Stimulated activated memory B cell treated with anti-CD40 and anti-IgM and Interleukin-4, amounts not matched to agents 10 μg/mL and 1 μg/mL and 100 μg/mL, for 72 hours (primary cell): ENCODE measurements around the gene LIN9.
"Not testable (repeated sequence)": the region's sequence is repeated elsewhere in the genome, so short reads cannot be mapped to it uniquely, and the experiment has no call there.

Experiments
- ATAC-seq: fragments of 150-1000 bp; cut with Tn5 transposase; 2 replicates; pipeline ENCODE4 v1.10.0; 2021
- H3K27ac Mint-ChIP-seq: one replicate; pipeline ENCODE4 v1.8.0; 2022; ENCODE audit warnings: mild to moderate bottlenecking, mixed read lengths
- H3K27me3 Mint-ChIP-seq: one replicate; pipeline ENCODE4 v1.8.0; 2022; ENCODE audit warnings: mixed read lengths
- H3K36me3 Mint-ChIP-seq: one replicate; pipeline ENCODE4 v1.8.0; 2022; ENCODE audit warnings: mixed read lengths
- H3K4me1 Mint-ChIP-seq: one replicate; pipeline ENCODE4 v1.8.0; 2022; ENCODE audit warnings: mixed read lengths
- H3K4me3 Mint-ChIP-seq: one replicate; pipeline ENCODE4 v1.8.0; 2022; ENCODE audit warnings: mild to moderate bottlenecking, moderate library complexity, mixed read lengths
- H3K9me3 Mint-ChIP-seq: one replicate; pipeline ENCODE4 v1.8.0; 2022; ENCODE audit warnings: mixed read lengths

Gene LIN9, protein sequence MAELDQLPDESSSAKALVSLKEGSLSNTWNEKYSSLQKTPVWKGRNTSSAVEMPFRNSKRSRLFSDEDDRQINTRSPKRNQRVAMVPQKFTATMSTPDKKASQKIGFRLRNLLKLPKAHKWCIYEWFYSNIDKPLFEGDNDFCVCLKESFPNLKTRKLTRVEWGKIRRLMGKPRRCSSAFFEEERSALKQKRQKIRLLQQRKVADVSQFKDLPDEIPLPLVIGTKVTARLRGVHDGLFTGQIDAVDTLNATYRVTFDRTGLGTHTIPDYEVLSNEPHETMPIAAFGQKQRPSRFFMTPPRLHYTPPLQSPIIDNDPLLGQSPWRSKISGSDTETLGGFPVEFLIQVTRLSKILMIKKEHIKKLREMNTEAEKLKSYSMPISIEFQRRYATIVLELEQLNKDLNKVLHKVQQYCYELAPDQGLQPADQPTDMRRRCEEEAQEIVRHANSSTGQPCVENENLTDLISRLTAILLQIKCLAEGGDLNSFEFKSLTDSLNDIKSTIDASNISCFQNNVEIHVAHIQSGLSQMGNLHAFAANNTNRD

GRCh38 chr1:226308723-226309397 lies at the start of gene LIN9:
Gene LIN9, minus strand, starts transcription at chr1:226309164. Its CDS starts 25 bp downstream, at chr1:226309139.
- peak within 1 kb of the TSS; percentile 82 for H3K27ac Mint-ChIP-seq
- peak; percentile 90 for ATAC-seq

GRCh38 chr1:226357416-226357815 lies 48.5 kb upstream of the LIN9 start:
- H3K4me3 Mint-ChIP-seq: no peak overlapping the region
- H3K27me3 Mint-ChIP-seq: no peaks in the 10 kb centered on the region
- peaks cover 51% of the 10 kb centered on the region for H3K4me1 Mint-ChIP-seq
- no peaks in the 10 kb centered on the region for H3K9me3 Mint-ChIP-seq
- ATAC-seq: no peak
- H3K27ac Mint-ChIP-seq: peak overlapping the region; percentile 38
- H3K36me3 Mint-ChIP-seq: peaks cover 64% of the 10 kb centered on the region

More at GRCh38 chr1:226308723-226309397, at the start of gene LIN9:
- Mint-ChIP-seq H3K4me1 (peaks cover 17% of the 10 kb centered on the region), H3K9me3 (no peaks in the 10 kb centered on the region), H3K36me3 (no peaks in the 10 kb centered on the region), H3K27me3 (peaks cover 11% of the 10 kb centered on the region), H3K4me3 (peak within 1 kb of the TSS; percentile 88)

DNA sequence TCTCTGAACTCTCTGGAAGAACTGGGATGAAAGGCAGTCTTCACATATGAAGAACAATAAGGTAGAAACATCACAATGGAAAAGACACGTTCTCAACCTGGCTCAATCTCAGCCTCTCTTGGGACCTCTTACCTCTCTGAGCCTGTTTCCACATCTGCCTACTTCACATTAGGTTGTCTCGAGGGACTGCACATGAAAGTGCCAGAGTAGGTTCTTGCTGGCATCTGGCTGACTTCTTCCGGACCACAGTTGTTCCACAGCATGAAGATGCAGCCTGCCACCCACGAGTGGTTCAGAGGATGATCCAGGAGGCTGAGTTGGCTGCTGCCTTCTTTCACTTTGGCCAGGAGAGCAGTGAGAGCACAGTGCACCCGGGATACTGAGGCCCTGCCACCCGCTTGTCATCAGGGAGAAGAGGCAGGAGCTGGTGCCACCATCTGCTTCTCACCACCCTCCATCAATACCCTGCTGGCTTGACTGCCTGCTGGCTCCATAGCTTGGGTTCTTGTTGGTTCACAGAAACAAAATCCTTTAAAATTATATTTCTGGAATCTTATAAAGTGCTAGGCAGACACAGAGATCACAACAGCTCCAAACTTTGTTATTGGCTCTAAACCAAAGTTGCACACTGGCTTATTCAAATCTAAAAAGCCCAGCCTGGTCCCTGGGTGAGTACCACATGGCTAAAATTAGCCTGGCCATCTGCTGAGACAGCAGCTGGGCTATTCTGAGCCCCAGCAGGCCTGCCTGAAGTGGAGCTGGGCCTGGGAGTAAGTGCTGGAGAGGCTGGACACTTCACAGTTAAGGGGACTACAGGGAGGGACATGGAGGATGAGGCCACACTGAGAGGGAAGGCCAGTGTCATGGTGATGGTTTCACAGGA lies 46.9 kb upstream of the LIN9 start:
- peak overlapping the region; percentile 19 for H3K4me3 Mint-ChIP-seq
- H3K27me3 Mint-ChIP-seq: no peaks in the 10 kb centered on the region
- peaks cover 43% of the 10 kb centered on the region for H3K4me1 Mint-ChIP-seq
- peak; percentile 83 for ATAC-seq
- no peaks in the 10 kb centered on the region for H3K9me3 Mint-ChIP-seq
- peaks cover 49% of the 10 kb centered on the region for H3K36me3 Mint-ChIP-seq
- H3K27ac Mint-ChIP-seq: peak overlapping the region; percentile 77

DNA sequence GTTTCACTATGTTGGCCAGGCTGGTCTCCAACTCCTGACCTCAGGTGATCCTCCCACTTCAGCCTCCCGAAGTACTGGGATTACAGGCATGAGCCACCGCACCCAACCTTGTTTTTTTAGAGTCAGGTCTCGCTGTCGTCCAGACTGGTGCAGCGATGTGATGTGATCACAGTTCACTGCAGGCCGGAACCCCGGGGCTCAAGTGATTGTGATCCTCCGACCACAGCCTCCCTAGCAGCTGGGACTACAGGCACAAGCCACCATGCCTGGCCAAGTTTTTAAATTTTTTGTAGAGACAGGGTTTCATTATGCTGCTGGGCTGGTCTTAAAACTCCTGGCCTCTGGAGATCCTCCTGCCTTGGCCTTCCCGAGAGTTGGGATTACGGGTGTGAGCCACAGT lies 46.1 kb upstream of the LIN9 start:
- no peak for ATAC-seq
- H3K36me3 Mint-ChIP-seq: peaks cover 41% of the 10 kb centered on the region
- H3K4me3 Mint-ChIP-seq: no peak overlapping the region
- no peaks in the 10 kb centered on the region for H3K9me3 Mint-ChIP-seq
- peaks cover 43% of the 10 kb centered on the region for H3K4me1 Mint-ChIP-seq
- no peaks in the 10 kb centered on the region for H3K27me3 Mint-ChIP-seq
- peak overlapping the region; percentile 77 for H3K27ac Mint-ChIP-seq

GRCh38 chr1:226353698-226354525 lies 44.9 kb upstream of the LIN9 start:
- no peak for ATAC-seq
- no peak overlapping the region for H3K4me3 Mint-ChIP-seq
- H3K9me3 Mint-ChIP-seq: no peaks in the 10 kb centered on the region
- peaks cover 33% of the 10 kb centered on the region for H3K36me3 Mint-ChIP-seq
- peak overlapping the region; percentile 3 for H3K27ac Mint-ChIP-seq
- no peaks in the 10 kb centered on the region for H3K27me3 Mint-ChIP-seq
- H3K4me1 Mint-ChIP-seq: peaks cover 47% of the 10 kb centered on the region

DNA sequence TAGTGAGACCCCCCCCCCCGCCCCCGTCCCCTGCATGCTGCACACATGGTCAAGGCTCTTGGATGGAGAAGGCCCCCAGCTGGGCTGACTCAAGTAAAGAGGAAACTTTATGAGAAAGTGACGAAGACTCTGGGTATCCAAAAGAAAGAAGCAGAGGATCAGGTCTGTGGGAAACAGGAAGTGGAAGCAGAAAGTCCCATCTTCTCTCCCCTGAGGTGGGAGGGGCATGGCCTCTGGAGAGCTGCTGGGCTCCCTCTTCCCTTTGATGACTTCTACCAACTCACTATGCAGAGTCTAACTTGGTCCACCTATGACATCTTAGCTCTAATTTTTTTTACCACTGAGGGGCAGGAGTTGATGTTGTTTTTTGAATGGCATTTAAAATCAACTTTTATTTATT lies 42.7 kb upstream of the LIN9 start:
- no peak for ATAC-seq
- no peaks in the 10 kb centered on the region for H3K9me3 Mint-ChIP-seq
- peaks cover 16% of the 10 kb centered on the region for H3K36me3 Mint-ChIP-seq
- H3K27ac Mint-ChIP-seq: no peak overlapping the region
- H3K4me1 Mint-ChIP-seq: peaks cover 34% of the 10 kb centered on the region
- no peaks in the 10 kb centered on the region for H3K27me3 Mint-ChIP-seq
- H3K4me3 Mint-ChIP-seq: no peak overlapping the region

GRCh38 chr1:226350519-226350865 lies 41.5 kb upstream of the LIN9 start:
- Mint-ChIP-seq H3K27me3 (no peaks in the 10 kb centered on the region), H3K36me3 (peaks cover 9% of the 10 kb centered on the region), H3K27ac (peak overlapping the region; percentile 71), H3K9me3 (no peaks in the 10 kb centered on the region), H3K4me3 (no peak overlapping the region), H3K4me1 (peaks cover 24% of the 10 kb centered on the region)
- no peak for ATAC-seq

GRCh38 chr1:226349801-226350518 lies 41.0 kb upstream of the LIN9 start:
- peak; percentile 47 for ATAC-seq

GRCh38 chr1:226349081-226349480 lies 40.1 kb upstream of the LIN9 start:
- Mint-ChIP-seq H3K27me3 (no peaks in the 10 kb centered on the region), H3K4me1 (peaks cover 31% of the 10 kb centered on the region), H3K4me3 (no peak overlapping the region), H3K36me3 (peaks cover 5% of the 10 kb centered on the region), H3K9me3 (peaks cover 3% of the 10 kb centered on the region), H3K27ac (peak overlapping the region; percentile 71)
- ATAC-seq: no peak

More at GRCh38 chr1:226349801-226350518, 41.0 kb upstream of the LIN9 start:
- Mint-ChIP-seq H3K4me3 (peak overlapping the region; percentile 42), H3K9me3 (peaks cover 2% of the 10 kb centered on the region), H3K27ac (peak overlapping the region; percentile 71), H3K4me1 (peaks cover 24% of the 10 kb centered on the region), H3K27me3 (no peaks in the 10 kb centered on the region), H3K36me3 (peaks cover 5% of the 10 kb centered on the region)

- Mint-ChIP-seq H3K27me3 (no peaks in the 10 kb centered on the region), H3K27ac (peak overlapping the region; percentile 65), H3K4me3 (no peak overlapping the region), H3K9me3 (peaks cover 8% of the 10 kb centered on the region), H3K4me1 (peaks cover 15% of the 10 kb centered on the region), H3K36me3 (peaks cover 10% of the 10 kb centered on the region)
- ATAC-seq: no peak
These were observed 35.7 kb upstream of the LIN9 start for GRCh38 chr1:226344441-226345259.

DNA sequence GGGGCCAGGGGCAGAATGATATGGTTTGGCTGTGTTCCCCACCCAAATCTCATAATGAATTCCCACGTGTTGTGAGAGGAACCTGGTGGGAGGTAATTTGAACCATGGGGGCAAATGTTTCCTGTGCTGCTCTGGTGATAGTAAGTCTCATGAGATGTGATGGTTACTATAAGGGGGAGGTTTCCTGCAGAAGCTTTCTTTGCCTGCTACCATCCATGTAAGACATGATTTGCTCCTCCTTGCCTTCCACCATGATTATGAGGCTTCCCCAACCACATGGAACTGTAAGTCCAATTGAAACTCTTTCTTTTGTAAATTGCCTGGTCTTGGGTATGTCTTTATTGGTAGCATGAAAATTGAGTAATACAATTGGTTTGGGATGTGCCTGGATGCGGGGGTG lies 33.7 kb upstream of the LIN9 start:
- no peak overlapping the region for H3K27ac Mint-ChIP-seq
- no peaks in the 10 kb centered on the region for H3K27me3 Mint-ChIP-seq
- ATAC-seq: no peak
- no peak overlapping the region for H3K4me3 Mint-ChIP-seq
- peaks cover 15% of the 10 kb centered on the region for H3K4me1 Mint-ChIP-seq
- H3K9me3 Mint-ChIP-seq: peaks cover 8% of the 10 kb centered on the region
- H3K36me3 Mint-ChIP-seq: peaks cover 10% of the 10 kb centered on the region

GRCh38 chr1:226340111-226340510 lies 31.1 kb upstream of the LIN9 start:
- H3K4me1 Mint-ChIP-seq: peaks cover 15% of the 10 kb centered on the region
- not testable (repeated sequence) for H3K9me3 Mint-ChIP-seq, H3K27me3 Mint-ChIP-seq, ATAC-seq, H3K36me3 Mint-ChIP-seq, H3K4me3 Mint-ChIP-seq, H3K27ac Mint-ChIP-seq

DNA sequence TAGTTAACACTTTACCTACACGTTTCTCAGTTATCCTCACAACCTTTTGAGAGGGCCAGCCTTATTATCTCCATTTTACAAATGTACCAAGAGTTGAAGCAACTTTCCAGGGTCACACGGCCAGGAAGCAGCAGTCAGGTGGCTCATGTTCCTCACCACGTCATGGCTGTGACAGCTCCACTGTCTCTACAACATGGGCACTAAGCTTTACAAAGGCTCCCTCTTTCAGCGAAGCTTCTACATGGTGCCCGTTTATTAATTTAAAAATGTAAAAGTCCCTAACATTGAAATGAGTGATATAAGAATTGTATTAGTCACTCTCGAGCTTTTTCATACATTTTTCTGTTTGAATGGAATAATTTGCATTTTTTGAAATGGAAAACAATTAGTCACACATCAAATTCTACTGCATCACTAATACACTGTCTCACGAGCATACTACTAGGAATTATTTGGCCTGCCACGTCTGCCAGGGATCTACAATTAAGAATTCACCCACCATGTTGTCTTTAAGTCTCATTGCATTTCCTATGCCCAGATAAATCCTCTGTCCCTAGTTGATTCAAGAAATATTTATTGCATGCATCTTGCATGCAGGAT lies 28.4 kb upstream of the LIN9 start:
- peaks cover 17% of the 10 kb centered on the region for H3K4me1 Mint-ChIP-seq
- peaks cover 5% of the 10 kb centered on the region for H3K9me3 Mint-ChIP-seq
- ATAC-seq: no peak
- H3K4me3 Mint-ChIP-seq: no peak overlapping the region
- H3K36me3 Mint-ChIP-seq: peaks cover 10% of the 10 kb centered on the region
- H3K27ac Mint-ChIP-seq: no peak overlapping the region
- H3K27me3 Mint-ChIP-seq: no peaks in the 10 kb centered on the region
